ENCODE data around the gene INTS12.

INTS12 gene

GRCh38 chr4:105679186-105679585, 29.3 kb downstream of the INTS12 start:
- DNase-seq = peak; percentile 1

- no peak for DNase-seq
Observed at GRCh38 chr4:105677709-105678108, 30.8 kb downstream of the INTS12 start.

- DNase-seq = no peak
Observed at GRCh38 chr4:105674011-105674410, 34.5 kb downstream of the INTS12 start.

GRCh38 chr4:105671301-105671700, 37.2 kb downstream of the INTS12 start:
- DNase-seq = no peak

- no peak for DNase-seq
Observed at GRCh38 chr4:105670684-105671083, 37.8 kb downstream of the INTS12 start.

GRCh38 chr4:105666693-105667092, 41.8 kb downstream of the INTS12 start:
- peak; percentile 30 for DNase-seq

GRCh38 chr4:105662935-105663675, 45.4 kb downstream of the INTS12 start:
- DNase-seq = no peak

- peak; percentile 25 for DNase-seq
Observed at GRCh38 chr4:105661028-105661427, 47.5 kb downstream of the INTS12 start.

GRCh38 chr4:105659190-105659589, 49.3 kb downstream of the INTS12 start:
- DNase-seq = no peak

- no peak for DNase-seq
Observed at GRCh38 chr4:105657117-105657765, 51.2 kb downstream of the INTS12 start.

GRCh38 chr4:105652286-105652888, 56.1 kb downstream of the INTS12 start:
- DNase-seq = no peak

- DNase-seq = no peak
Observed at GRCh38 chr4:105651884-105652283, 56.6 kb downstream of the INTS12 start.

- DNase-seq = no peak
Observed at GRCh38 chr4:105650190-105650589, 58.3 kb downstream of the INTS12 start.

GRCh38 chr4:105645440-105645839, 63.0 kb downstream of the INTS12 start:
- DNase-seq = no peak

GRCh38 chr4:105644257-105644656, 64.2 kb downstream of the INTS12 start:
- no peak for DNase-seq

- DNase-seq = no peak
Observed at GRCh38 chr4:105641845-105642244, 66.6 kb downstream of the INTS12 start.

- no peak for DNase-seq
Observed at GRCh38 chr4:105637408-105638176, 70.9 kb downstream of the INTS12 start.

GRCh38 chr4:105634402-105635080, 73.9 kb downstream of the INTS12 start:
- no peak for DNase-seq

GRCh38 chr4:105633241-105633640, 75.2 kb downstream of the INTS12 start:
- no peak for DNase-seq
